Femur (tissue), 1 donor: ENCODE results near the gene COG2.
A peak's percentile ranks its signal among the peaks of the same experiment; 100 is the strongest.
"Not testable (repeated sequence)": the region's sequence is repeated elsewhere in the genome, so short reads cannot be mapped to it uniquely, and the experiment has no call there.

Source experiments
- DNase-seq: peaks from one replicate; pipeline ENCODE4 v3.0.0-alpha.2; 2017

Gene COG2, protein sequence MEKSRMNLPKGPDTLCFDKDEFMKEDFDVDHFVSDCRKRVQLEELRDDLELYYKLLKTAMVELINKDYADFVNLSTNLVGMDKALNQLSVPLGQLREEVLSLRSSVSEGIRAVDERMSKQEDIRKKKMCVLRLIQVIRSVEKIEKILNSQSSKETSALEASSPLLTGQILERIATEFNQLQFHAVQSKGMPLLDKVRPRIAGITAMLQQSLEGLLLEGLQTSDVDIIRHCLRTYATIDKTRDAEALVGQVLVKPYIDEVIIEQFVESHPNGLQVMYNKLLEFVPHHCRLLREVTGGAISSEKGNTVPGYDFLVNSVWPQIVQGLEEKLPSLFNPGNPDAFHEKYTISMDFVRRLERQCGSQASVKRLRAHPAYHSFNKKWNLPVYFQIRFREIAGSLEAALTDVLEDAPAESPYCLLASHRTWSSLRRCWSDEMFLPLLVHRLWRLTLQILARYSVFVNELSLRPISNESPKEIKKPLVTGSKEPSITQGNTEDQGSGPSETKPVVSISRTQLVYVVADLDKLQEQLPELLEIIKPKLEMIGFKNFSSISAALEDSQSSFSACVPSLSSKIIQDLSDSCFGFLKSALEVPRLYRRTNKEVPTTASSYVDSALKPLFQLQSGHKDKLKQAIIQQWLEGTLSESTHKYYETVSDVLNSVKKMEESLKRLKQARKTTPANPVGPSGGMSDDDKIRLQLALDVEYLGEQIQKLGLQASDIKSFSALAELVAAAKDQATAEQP

GRCh38 chr1:230642263-230642959 is at the start of gene COG2:
COG2 (plus strand) TSS chr1:230642481; CDS start chr1:230642607, 126 bp downstream.
- peak; percentile 96 for DNase-seq

GRCh38 chr1:230592848-230593414 is 49.4 kb upstream of the COG2 start:
- DNase-seq, result no peak

GRCh38 chr1:230594214-230594773 is 48.0 kb upstream of the COG2 start:
- DNase-seq, result no peak

- no peak for DNase-seq
Measured at GRCh38 chr1:230595181-230595580, 47.1 kb upstream of the COG2 start.

DNA sequence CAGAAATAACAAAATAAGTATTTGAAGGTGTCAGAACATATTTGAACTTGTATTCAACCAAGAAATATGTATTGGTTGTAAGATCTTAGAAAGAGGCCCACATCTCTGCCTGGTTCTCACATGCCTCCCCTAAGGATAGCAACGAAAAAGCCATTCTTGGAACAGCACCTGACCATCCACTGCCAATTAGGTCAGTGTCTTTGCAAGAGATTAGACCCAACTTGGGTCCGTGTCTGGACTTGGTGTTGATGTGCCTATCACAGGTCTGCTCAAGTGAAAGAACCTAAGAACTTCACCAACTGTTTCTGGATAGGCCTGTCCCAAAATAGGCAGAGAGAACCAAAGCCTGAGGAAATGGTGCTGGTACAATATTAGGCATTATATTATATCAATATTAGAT is 46.0 kb upstream of the COG2 start:
- DNase-seq, result no peak

GRCh38 chr1:230598745-230599144 is 43.5 kb upstream of the COG2 start:
- no peak for DNase-seq

- no peak for DNase-seq
Measured at GRCh38 chr1:230599926-230600656, 42.2 kb upstream of the COG2 start.

DNA sequence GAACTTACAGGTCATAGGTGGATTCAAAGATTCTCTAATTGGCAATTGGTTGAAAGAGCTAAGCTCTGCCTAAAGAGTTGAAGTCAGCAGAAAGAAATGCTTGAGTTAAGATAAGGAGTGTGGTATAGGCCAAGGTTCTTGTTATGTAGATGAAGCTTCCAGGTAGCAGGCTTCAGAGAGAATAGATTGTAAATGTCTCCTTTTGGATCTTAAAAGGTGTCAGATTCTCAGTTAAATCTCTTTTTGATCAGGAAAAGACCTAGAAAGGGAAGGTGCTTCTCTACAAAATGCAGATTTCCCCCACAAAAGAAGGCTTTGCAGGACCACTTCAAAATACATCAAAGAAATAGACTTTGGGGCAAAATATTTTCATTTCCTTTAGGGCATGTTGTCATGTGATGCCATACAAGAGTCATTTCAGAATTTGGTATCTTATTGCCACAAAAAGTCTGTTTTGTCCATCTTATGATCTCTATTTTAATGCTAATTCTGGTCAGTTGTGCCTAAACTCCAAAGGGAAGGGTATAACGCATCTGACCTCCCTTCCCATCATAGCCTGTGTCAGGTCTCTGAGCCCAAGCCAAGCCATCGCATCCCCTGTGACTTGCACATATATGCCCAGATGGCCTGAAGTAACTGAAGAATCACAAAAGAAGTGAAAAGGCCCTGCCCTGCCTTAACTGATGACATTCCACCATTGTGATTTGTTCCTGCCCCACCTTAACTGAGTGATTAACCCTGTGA is 41.5 kb upstream of the COG2 start:
- not testable (repeated sequence) for DNase-seq

DNA sequence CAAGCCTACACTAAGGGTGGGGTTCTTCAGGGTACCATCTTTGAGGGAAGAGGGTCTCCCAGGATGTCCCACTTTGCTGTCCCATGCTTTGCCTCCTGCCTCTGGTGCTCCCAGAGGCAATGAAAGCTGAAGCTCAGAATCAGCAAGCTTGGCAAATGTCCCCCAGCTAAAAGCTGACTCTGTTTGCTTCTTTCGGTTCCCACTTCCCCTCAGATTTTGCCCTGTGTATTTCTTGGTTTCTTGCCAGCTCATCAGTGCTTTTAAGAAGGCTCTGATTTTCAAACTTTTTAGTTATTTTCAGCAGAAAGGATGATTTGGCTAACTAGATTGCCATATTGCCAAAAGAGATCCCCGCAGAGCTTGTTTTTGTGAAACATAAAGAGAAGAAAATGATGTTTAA is 33.1 kb upstream of the COG2 start:
- DNase-seq, result no peak

DNA sequence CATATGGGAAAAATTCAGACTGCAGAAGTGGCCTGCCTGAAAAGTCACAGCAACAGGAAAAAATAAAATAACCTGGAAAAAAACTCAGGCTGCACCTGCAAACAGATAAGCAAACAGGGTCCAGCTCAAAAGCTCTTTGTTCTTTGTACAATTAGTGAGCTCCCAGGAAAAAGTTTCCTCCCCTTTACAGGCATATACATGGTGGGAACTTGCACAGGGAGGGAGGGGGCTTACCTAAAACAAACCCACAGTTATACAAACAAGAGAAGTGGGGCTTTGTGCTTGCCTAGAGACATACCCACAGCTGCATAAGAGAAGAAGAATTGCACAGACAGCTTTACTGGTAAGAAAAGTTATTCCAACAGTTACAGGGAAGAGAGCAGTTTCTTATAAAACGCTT is 31.7 kb upstream of the COG2 start:
- no peak for DNase-seq

GRCh38 chr1:230611128-230611877 is 31.0 kb upstream of the COG2 start:
- peak; percentile 28 for DNase-seq

- no peak for DNase-seq
Measured at GRCh38 chr1:230611878-230612235, 30.4 kb upstream of the COG2 start.

GRCh38 chr1:230612651-230613050 is 29.6 kb upstream of the COG2 start:
- DNase-seq, result no peak

DNA sequence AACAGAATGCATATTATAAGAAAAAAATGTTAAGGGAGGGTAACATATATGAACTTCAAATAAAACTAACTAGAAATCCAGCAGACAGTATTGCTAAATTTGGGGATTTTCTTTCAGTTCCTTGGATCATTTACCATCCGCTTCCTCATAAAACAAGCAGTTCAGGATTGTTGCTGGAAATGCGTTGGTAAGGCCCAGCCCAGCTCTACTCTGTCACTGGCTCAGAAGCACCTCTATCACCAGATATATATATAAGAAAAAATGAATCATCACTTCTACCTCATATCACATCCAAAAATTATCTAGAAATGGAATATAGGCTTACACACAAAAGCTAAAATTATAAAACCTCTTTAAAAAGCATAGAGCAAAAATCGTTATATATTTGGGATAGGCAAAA is 28.2 kb upstream of the COG2 start:
- no peak for DNase-seq

DNA sequence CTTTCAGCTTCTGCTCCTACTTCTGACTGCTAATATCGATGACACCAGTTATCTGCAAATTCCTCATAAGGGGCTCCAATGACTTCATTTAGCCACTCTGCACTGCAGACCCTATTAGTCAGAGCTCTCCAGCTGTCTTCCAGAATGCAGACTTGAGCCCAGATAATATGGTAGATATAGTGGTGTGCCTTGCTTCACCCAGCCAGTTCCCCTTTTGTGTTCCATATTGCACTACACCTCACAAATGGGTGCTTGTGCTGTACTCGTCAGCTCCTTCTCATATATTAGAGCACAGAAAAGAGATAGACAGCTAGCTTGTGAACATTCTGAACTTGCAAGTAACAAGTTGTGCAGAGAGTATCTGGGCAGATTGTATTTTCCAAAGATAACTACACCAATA is 23.7 kb upstream of the COG2 start:
- no peak for DNase-seq

DNA sequence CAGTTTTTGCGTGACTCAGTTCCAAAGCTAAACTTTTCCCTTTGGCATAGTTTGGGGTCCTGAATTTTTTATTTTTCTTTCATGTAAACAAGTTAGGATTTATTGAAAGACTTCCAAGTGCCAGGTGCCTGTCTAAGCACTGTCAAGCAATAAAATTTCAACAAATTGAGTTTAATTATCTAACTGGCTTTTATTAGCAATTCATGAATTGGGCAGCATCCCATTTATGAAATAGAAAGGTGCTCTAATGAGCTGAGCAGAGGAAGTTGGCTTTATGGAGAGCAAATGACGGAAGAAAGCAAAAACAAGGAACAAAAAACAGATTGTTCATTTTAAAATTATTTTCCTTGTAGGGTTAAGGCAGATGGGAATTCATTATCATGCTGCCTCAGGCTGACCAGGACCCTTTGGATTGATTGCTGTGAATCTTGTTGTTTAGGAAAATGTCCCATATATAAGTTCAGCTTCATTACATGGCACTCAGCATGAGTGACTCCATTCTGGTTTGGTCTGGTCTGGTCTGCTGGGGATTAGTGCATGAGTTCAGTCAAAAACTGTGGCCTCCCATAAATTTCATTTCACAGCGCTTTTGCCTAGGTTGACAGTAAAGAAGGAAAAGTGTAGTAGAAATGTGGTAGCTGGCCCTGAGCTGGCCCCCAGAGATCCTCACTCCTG is 21.5 kb upstream of the COG2 start:
- DNase-seq, result no peak

GRCh38 chr1:230621324-230622030 is 20.8 kb upstream of the COG2 start:
- peak; percentile 82 for DNase-seq

DNA sequence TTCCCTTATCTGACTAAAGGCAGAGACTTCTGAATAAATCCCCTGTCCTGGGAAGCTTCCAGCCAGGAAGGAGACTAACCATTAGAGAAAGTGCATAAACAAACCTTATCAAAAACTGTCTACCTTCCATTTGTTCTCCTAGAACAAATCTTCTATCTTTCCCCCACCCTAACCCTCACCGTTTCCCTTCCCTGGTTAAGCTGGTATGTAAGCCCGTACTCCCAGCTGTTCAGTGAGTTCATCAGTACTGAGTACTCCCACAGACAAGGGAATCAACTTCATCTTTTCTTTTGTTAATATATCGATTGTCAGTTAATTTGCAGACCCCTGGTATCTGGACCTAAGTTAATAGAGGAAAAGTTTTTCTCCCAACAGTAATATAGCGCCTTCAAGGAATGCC is 20.1 kb upstream of the COG2 start:
- no peak for DNase-seq

- no peak for DNase-seq
Measured at GRCh38 chr1:230624097-230624713, 18.1 kb upstream of the COG2 start.
